GM18499 (cell line): ENCODE measurements around the gene CFAP251.
"Not testable (repeated sequence)": the region's sequence is repeated elsewhere in the genome, so short reads cannot be mapped to it uniquely, and the experiment has no call there.

Experiments
- ATAC-seq: cut with Tn5 transposase; IDR thresholded peaks from one replicate; pipeline ENCODE4 v1.9.1; 2021; ENCODE audit warnings: moderate number of reproducible peaks; ENCODE audit not compliant: insufficient read depth, unreplicated experiment

Gene CFAP251

GRCh38 chr12:121905746-121906145, 12.6 kb upstream of the CFAP251 start:
- no peak for ATAC-seq

DNA sequence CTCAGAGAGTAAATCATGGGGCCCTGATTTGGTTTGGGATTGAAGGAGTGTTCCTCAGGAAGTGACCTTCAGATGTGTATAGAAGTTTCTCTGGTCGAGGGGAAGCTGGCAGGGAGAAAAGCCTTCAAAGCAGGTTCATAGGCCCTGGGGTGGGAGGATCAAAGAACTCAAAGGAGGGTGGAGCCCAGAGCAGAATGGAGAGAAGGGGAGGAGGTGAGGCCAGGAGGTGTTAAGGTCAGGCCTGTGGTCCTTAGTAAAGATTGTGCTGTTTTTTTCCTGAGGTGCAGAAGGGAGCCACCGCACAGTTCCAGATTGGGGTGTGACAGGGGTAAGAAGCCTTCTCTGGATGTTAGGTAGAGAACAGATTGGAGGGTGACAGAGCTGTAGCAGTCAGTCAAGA, 9.7 kb upstream of the CFAP251 start:
- no peak for ATAC-seq

DNA sequence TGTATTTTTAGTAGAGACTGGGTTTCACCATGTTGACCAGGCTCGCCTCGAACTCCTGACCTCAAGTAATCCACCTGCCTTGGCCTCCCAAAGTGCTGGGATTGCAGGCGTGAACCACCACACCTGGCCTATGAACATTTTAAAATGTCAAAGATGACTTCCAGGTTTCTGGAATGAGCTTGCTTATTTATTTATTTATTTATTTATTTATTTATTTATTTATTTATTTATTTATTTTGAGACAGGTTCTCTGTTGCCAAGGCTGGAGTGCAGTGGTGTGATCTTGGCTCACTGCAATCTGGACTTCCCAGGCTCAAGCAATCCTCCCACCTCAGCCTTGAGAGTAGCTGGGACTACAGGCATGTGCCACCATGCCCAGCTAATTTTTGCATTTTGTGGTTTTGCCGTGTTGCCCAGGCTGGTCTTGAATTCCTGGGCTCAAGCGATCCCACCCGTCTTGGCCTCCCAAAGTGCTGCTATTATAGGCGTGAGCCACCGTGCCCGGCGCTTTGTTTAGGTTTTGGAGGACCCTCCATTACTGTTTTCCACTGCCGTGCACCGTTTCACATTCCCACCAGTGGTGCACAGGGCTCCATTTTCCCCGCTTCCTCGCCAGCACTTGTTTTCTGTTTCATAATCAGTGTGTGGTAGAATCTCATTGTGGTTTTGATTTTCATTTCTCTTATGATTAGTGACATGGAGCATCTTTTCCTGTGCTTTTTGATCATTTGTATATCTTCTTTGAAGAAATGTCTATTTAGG, 6.4 kb upstream of the CFAP251 start:
- ATAC-seq = no peak

DNA sequence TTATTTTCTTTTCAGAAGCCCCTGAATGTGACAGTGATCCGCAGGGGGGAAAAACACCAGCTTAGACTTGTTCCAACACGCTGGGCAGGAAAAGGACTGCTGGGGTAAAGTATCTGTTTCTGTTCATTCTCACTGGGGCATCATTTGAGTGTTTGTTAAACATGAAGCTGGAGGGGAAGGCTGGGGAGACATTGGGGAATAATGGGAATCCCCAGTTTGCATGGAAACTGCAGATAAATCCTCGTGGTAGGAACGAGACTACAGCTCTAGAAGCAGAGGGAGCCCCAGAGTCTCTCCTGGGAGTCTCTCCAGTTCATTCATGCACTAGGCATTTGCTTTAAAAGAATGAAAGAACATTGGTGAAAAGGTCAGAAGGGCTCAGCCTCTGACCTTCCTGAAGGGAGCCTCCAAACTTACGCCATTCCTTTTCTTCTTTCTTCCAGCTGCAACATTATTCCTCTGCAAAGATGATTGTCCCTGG, 2.5 kb upstream of the CFAP251 start:
- no peak for ATAC-seq

GRCh38 chr12:121916719-121917118, 1.7 kb upstream of the CFAP251 start:
- ATAC-seq = no peak

DNA sequence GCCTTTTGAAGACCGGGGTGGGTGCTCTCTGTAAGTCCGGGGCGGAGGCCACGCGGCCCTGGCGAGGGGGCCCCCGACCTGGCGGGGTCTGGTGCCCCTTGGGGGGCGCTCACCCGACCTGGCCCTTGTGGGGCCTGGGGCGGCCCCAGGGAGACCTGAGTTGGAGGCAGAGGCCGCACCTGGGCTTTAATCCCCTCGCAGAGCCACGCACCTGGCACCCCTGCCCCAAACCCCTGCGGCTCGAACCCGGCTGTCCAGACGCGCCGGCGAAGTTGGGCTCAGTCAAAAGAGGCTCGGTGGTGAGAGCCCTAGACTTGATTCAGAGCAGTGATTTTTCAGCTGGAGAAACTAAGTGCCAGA, 267 bp downstream of the CFAP251 start:
- ATAC-seq = peak; percentile 22

DNA sequence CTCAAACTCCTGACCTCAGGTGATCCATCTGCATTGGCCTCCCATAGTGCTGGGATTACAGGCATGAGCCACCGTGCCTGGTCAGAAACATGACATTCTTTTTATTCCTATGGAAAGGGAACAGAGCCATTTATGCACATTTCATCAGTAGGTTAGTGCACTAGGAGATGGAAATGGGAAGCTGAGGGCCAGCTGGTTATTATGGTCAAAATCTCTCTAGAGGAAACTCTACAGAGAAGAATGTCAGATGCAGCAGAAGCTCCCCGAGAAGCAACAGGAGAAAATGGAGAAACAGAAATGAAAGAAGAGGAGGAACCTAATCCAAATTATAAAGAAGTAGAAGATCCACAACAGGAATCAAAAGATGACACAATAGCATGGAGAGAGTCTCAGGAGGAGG, 2.7 kb downstream of the CFAP251 start:
- no peak for ATAC-seq

DNA sequence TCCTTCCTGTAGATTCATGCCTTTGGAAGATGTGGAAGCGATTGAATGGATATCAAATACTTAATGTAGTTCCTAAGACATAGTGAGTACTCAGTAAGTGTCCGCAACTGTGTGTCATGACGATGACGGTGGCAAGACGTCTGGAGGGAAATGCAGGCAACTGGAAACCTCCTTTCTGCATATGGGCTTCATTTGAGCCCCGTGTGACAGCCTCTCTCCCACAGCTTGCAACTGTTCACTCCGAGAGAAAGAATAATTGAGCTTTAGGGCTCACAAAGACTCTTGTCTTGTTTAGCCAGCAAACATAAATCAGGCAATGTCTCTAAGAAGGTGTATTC, 6.9 kb downstream of the CFAP251 start:
- no peak for ATAC-seq

DNA sequence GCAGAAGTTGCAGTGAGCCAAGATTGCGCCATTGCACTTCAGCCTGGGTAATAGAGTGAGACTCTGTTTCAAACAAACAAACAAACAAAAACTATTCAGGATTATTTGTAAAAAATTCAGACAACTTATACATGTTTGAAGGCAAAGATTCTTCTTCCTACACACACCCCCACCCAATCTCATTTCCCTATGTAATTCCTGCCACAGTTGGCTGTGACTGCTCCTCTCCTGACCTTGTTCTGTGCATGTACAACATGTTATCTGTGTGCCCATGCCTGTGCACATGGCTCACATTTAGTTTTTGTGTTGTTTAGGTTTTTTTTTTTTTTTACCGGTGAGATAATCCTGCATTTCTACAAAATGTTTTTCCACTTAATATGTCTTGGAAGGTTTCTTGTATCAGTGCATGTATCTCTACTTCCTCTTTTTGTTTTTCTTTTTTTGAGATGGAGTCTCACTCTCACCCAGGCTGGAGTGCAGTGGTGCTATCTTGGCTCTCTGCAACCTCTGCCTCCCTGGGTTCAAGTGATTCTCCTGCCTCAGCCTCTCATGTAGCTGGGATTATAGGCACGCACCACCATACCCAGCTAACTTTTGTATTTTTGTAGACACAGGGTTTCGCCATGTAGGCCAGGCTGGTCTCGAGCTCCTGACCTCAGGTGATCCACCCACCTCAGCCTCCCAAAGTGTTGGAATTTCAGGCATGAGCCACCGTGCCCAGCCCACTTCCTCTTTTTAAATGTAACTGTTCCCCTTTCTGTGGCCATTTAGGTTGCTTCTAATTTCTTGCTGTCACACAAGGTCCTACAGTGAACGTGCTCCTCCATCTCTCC, 8.7 kb downstream of the CFAP251 start:
- no peak for ATAC-seq

- no peak for ATAC-seq
These were observed 9.4 kb downstream of the CFAP251 start for GRCh38 chr12:121927813-121928212.

DNA sequence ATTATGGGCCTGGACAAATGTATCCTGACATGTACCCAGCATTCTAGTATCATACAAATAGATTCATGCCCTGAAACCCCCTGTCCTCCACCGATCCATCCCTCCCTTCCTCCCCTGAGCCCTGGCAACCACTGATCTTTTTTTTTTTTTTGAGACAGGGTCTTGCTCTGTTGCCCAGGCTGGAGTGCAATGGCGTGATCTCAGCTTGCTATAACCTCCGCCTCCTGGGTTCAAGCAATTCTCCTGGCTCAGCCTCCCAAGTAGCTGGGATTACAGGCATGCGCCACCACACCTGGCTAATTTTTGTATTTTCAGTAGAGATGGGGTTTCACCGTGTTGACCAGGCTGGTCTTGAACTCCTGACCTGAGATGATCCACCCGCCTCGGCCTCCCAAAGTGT, 11.2 kb downstream of the CFAP251 start:
- ATAC-seq = not testable (repeated sequence)

GRCh38 chr12:121930862-121931261, 12.5 kb downstream of the CFAP251 start:
- ATAC-seq = no peak

- ATAC-seq = no peak
These were observed 13.8 kb downstream of the CFAP251 start for GRCh38 chr12:121932176-121932536.

DNA sequence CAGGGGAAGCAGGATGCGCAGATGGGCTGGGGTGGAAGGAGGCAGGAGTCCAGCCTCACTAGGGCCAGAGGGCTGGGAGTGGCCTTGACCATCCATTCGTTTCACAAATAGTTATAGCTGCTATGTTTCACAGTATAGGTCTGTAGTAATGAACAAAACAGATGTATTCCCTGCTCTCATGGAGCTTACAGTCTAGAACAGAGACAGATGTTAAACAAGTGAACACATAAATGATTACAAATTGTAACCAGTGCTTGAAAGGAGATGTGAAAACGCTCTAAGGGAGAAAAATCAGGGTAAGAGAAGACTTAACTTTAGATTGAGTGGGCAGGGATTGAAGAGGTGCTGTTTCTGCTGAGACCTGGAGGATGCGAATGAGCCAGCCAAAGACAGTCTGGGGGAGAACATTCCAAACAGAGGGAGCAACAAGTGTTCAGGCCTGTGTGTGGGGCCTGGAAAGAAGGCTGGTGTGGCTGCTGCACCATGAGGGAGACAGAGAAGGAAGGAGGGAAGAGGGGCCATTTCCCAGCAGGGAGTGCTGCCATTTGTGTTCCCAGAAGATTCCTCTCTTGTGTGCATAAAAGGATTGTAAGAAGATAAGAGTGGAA, 14.6 kb downstream of the CFAP251 start:
- no peak for ATAC-seq

- ATAC-seq = no peak
These were observed 15.3 kb downstream of the CFAP251 start for GRCh38 chr12:121933522-121934308.

GRCh38 chr12:121934309-121934664, 15.9 kb downstream of the CFAP251 start:
- no peak for ATAC-seq

GRCh38 chr12:121937654-121938053, 19.3 kb downstream of the CFAP251 start:
- ATAC-seq = no peak

GRCh38 chr12:121939186-121939585, 20.8 kb downstream of the CFAP251 start:
- no peak for ATAC-seq

- ATAC-seq = no peak
These were observed 21.8 kb downstream of the CFAP251 start for GRCh38 chr12:121939992-121940766.

GRCh38 chr12:121942145-121942718, 23.8 kb downstream of the CFAP251 start:
- ATAC-seq = no peak
